Measurements from ENCODE around the gene ARMH3. TPM values are rescaled to one million over a fixed set of nuclear protein-coding genes. Genes with fewer than 3 reads are reported as not detected.

The ARMH3 gene
- polyA plus RNA-seq, 4 donors, result 18.9 to 23.9 (median 21.6) TPM

GRCh38 chr10:101950213-101950612 is 105.8 kb downstream of the ARMH3 start:
- no peak for DNase-seq (ENCODE audit: low read depth in 4 of 4, low spot score in 3 of 4)

GRCh38 chr10:101941871-101942270 is 114.1 kb downstream of the ARMH3 start:
- no peak for DNase-seq (ENCODE audit: low read depth in 4 of 4, low spot score in 3 of 4)

GRCh38 chr10:101940916-101941315 is 115.1 kb downstream of the ARMH3 start:
- no peak for DNase-seq (ENCODE audit: low read depth in 4 of 4, low spot score in 3 of 4)

GRCh38 chr10:101939729-101940128 is 116.2 kb downstream of the ARMH3 start:
- no peak for DNase-seq (ENCODE audit: low read depth in 4 of 4, low spot score in 3 of 4)

- no peak for DNase-seq (ENCODE audit: low read depth in 4 of 4, low spot score in 3 of 4)
Measured at GRCh38 chr10:101939008-101939648, 116.8 kb downstream of the ARMH3 start.

GRCh38 chr10:101938305-101939007 is 117.5 kb downstream of the ARMH3 start:
- DNase-seq (ENCODE audit: low read depth in 4 of 4, low spot score in 3 of 4), result peak in 1 of 4 donors; percentile 5

- DNase-seq (ENCODE audit: low read depth in 4 of 4, low spot score in 3 of 4), result no peak
Measured at GRCh38 chr10:101935431-101935830, 120.5 kb downstream of the ARMH3 start.

GRCh38 chr10:101934686-101935305 is 121.2 kb downstream of the ARMH3 start:
- DNase-seq (ENCODE audit: low read depth in 4 of 4, low spot score in 3 of 4), result no peak

GRCh38 chr10:101933976-101934375 is 122.0 kb downstream of the ARMH3 start:
- no peak for DNase-seq (ENCODE audit: low read depth in 4 of 4, low spot score in 3 of 4)

GRCh38 chr10:101932183-101932582 is 123.8 kb downstream of the ARMH3 start:
- DNase-seq (ENCODE audit: low read depth in 4 of 4, low spot score in 3 of 4), result no peak

- no peak for DNase-seq (ENCODE audit: low read depth in 4 of 4, low spot score in 3 of 4)
Measured at GRCh38 chr10:101925027-101925426, 130.9 kb downstream of the ARMH3 start.

- DNase-seq (ENCODE audit: low read depth in 4 of 4, low spot score in 3 of 4), result no peak
Measured at GRCh38 chr10:101923256-101923655, 132.7 kb downstream of the ARMH3 start.

- no peak for DNase-seq (ENCODE audit: low read depth in 4 of 4, low spot score in 3 of 4)
Measured at GRCh38 chr10:101922846-101923245, 133.1 kb downstream of the ARMH3 start.

GRCh38 chr10:101920546-101920945 is 135.4 kb downstream of the ARMH3 start:
- DNase-seq (ENCODE audit: low read depth in 4 of 4, low spot score in 3 of 4), result no peak

- no peak for DNase-seq (ENCODE audit: low read depth in 4 of 4, low spot score in 3 of 4)
Measured at GRCh38 chr10:101919026-101919770, 136.8 kb downstream of the ARMH3 start.

- no peak for DNase-seq (ENCODE audit: low read depth in 4 of 4, low spot score in 3 of 4)
Measured at GRCh38 chr10:101912561-101913179, 143.3 kb downstream of the ARMH3 start.

- no peak for DNase-seq (ENCODE audit: low read depth in 4 of 4, low spot score in 3 of 4)
Measured at GRCh38 chr10:101906586-101907183, 149.3 kb downstream of the ARMH3 start.

- no peak for DNase-seq (ENCODE audit: low read depth in 4 of 4, low spot score in 3 of 4)
Measured at GRCh38 chr10:101905251-101905650, 150.7 kb downstream of the ARMH3 start.

GRCh38 chr10:101903827-101904550 is 152.0 kb downstream of the ARMH3 start:
- peak in 1 of 4 donors; percentile 9 for DNase-seq (ENCODE audit: low read depth in 4 of 4, low spot score in 3 of 4)

- no peak for DNase-seq (ENCODE audit: low read depth in 4 of 4, low spot score in 3 of 4)
Measured at GRCh38 chr10:101902820-101903145, 153.2 kb downstream of the ARMH3 start.

All from right renal pelvis (tissue), 4 donors.